ENCODE measurements around the gene TMEM109. TPM values are rescaled to one million over a fixed set of nuclear protein-coding genes. Genes with fewer than 3 reads are reported as not detected.
A peak's percentile ranks its signal among the peaks of the same experiment; 100 is the strongest.

TMEM109 gene
- total and polyA plus RNA-seq, 2 experiments from 2014 or later: 35.9 to 95.2 TPM

DNA sequence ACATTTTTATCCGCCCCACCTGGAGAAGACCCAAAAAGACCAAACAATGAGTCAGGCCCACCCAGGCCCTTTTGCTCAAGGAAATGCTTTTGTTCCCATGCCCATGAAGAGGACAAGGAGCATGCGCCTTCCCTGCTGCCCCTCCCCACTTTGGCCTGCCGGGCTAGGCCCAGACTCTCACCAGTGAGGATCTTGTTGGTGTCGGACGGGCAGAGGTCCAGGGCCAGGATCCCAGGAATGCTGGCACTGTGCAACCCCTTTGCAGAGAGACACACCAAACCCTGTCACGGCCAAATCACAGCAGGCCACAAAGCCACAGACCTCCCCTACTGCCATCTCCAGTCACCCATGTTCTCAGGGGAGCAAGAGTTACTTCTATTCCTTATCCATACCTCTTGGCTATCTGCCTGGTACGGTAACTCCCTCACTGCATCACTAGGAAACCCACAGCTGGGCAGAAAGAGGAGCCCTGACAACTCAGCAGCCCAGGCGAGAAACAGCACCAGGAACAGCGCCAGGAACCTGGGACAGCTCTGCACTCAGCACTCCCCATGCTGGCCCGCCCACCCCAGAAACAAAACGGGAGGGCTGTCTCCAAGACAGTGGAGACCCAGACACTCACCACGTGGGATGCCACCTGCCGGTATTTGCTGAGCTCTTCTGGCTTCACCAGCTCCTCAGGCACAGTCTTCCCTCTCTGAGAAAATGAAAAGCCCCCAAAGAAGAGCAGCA lies 13.1 kb upstream of the TMEM109 start:
- 64 to 71% methylated on average over 13 of the region's 13 CpGs for WGBS, 2 experiments (ENCODE audit: low coverage in 1 of 2, low lambda C conversion rate in 2 of 2, missing lambda C conversion rate in 2 of 2)
- Histone ChIP-seq H3K9ac (no peak overlapping the region), H3K36me3 (ENCODE audit: low read depth) (peaks cover 52% of the 10 kb centered on the region), H3K4me3 (no peak overlapping the region), H3K27me3 (replicated peaks; ENCODE audit: insufficient read depth) (no peaks in the 10 kb centered on the region), H3K79me2 (ENCODE audit: insufficient read depth) (peaks cover 42% of the 10 kb centered on the region), H3K9me2 (ENCODE audit: insufficient read depth) (no peaks in the 10 kb centered on the region), H2AFZ (no peak overlapping the region), H3K9me3 (ENCODE audit: low read depth) (no peaks in the 10 kb centered on the region), H3K4me1 (ENCODE audit: insufficient read depth) (peaks cover 10% of the 10 kb centered on the region), H4K20me1 (ENCODE audit: insufficient read depth) (peaks cover 8% of the 10 kb centered on the region; the same call in 1 of the 2 replicates), H3F3A (ENCODE audit: insufficient read depth) (peaks cover 20% of the 10 kb centered on the region), H3K27ac (no peak overlapping the region), H3K4me2 (ENCODE audit: unreplicated experiment) (no peak overlapping the region)
- TF ChIP-seq EZH2 (IDR thresholded peaks at IDR 0.05; ENCODE audit: insufficient read depth, poor library complexity, severe bottlenecking): no peak
- TF ChIP-seq EZH2phosphoT487 (IDR thresholded peaks at IDR 0.05; ENCODE audit: insufficient read depth, low read depth): no peak
- in situ Hi-C loops (cut with MboI): no loop called here
- no peak for DNase-seq

DNA sequence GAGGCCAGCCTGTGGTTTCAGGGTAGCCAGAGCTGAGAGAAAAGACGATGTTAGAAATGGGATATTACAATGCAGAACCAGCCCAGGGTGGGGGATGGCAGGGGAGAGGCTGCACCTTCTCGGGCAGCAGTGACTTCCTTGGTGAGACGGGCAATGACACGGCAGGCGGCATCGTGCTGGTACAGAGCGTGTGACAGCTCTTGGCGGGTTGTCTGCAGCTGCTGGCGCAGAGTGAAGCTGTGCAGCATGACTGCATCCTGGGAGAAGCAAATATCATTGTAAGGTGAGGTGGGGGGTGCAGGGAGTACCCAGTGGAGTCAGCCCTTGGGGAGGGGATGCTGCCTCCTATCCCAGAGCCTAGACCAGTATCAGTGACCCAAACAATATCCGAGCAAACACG lies 11.3 kb upstream of the TMEM109 start:
- Histone ChIP-seq H3F3A (ENCODE audit: insufficient read depth) (peaks cover 22% of the 10 kb centered on the region), H3K79me2 (ENCODE audit: insufficient read depth) (peaks cover 44% of the 10 kb centered on the region), H3K27me3 (replicated peaks; ENCODE audit: insufficient read depth) (no peaks in the 10 kb centered on the region), H4K20me1 (ENCODE audit: insufficient read depth) (peaks cover 8% of the 10 kb centered on the region; the same call in 1 of the 2 replicates), H3K4me2 (ENCODE audit: unreplicated experiment) (no peak overlapping the region), H3K9me3 (ENCODE audit: low read depth) (no peaks in the 10 kb centered on the region), H3K4me3 (no peak overlapping the region), H3K36me3 (ENCODE audit: low read depth) (peaks cover 35% of the 10 kb centered on the region), H3K9ac (no peak overlapping the region), H3K27ac (no peak overlapping the region), H3K4me1 (ENCODE audit: insufficient read depth) (peaks cover 14% of the 10 kb centered on the region), H3K9me2 (ENCODE audit: insufficient read depth) (no peaks in the 10 kb centered on the region), H2AFZ (no peak overlapping the region)
- in situ Hi-C loops (cut with MboI): no loop called here
- 93 to 96% methylated on average over 11 of the region's 11 CpGs for WGBS, 2 experiments (ENCODE audit: low coverage in 1 of 2, low lambda C conversion rate in 2 of 2, missing lambda C conversion rate in 2 of 2)
- TF ChIP-seq EZH2phosphoT487 (IDR thresholded peaks at IDR 0.05; ENCODE audit: insufficient read depth, low read depth): no peak
- no peak for TF ChIP-seq EZH2 (IDR thresholded peaks at IDR 0.05; ENCODE audit: insufficient read depth, poor library complexity, severe bottlenecking)
- DNase-seq: no peak

DNA sequence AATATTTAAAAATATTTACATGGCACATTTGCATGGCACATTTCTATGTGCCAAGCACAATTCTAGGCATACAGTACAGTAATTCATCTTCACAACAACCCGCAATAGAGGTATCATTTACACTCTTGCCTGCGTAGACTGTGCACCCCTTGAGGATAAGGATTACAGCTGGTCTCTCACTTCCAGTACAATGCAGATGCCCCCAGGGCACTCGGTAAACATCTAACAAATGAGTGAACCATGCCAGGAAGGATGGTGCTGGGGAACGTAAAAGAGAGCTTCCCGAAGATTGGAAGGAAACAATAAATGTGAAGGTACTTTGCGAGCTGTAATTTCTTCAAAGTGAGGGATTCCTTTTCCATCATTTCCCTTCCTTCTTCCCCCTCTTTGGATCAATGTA lies 8.9 kb upstream of the TMEM109 start:
- in situ Hi-C loops (cut with MboI): no loop called here
- H3K4me2 ChIP-seq (ENCODE audit: unreplicated experiment): peak overlapping the region; percentile 99
- H3K27ac ChIP-seq: peak overlapping the region; percentile 89
- WGBS, 2 experiments (ENCODE audit: low coverage in 1 of 2, low lambda C conversion rate in 2 of 2, missing lambda C conversion rate in 2 of 2): 39 to 45% methylated on average over 6 of the region's 6 CpGs
- H3K79me2 ChIP-seq (ENCODE audit: insufficient read depth): peaks cover 44% of the 10 kb centered on the region
- H3F3A ChIP-seq (ENCODE audit: insufficient read depth): peaks cover 16% of the 10 kb centered on the region
- no peaks in the 10 kb centered on the region for H3K27me3 ChIP-seq (replicated peaks; ENCODE audit: insufficient read depth)
- peaks cover 14% of the 10 kb centered on the region for H3K4me1 ChIP-seq (ENCODE audit: insufficient read depth)
- peaks cover 13% of the 10 kb centered on the region for H3K36me3 ChIP-seq (ENCODE audit: low read depth)
- no peak for TF ChIP-seq EZH2 (IDR thresholded peaks at IDR 0.05; ENCODE audit: insufficient read depth, poor library complexity, severe bottlenecking)
- TF ChIP-seq EZH2phosphoT487 (IDR thresholded peaks at IDR 0.05; ENCODE audit: insufficient read depth, low read depth): no peak
- peak overlapping the region; percentile 97 for H3K9ac ChIP-seq
- H2AFZ ChIP-seq: peak overlapping the region; percentile 91
- H3K4me3 ChIP-seq: peak overlapping the region; percentile 92
- DNase-seq: peak; percentile 41
- no peaks in the 10 kb centered on the region for H3K9me2 ChIP-seq (ENCODE audit: insufficient read depth)
- H4K20me1 ChIP-seq (ENCODE audit: insufficient read depth): peaks cover 8% of the 10 kb centered on the region; the same call in 1 of the 2 replicates
- H3K9me3 ChIP-seq (ENCODE audit: low read depth): no peaks in the 10 kb centered on the region

DNA sequence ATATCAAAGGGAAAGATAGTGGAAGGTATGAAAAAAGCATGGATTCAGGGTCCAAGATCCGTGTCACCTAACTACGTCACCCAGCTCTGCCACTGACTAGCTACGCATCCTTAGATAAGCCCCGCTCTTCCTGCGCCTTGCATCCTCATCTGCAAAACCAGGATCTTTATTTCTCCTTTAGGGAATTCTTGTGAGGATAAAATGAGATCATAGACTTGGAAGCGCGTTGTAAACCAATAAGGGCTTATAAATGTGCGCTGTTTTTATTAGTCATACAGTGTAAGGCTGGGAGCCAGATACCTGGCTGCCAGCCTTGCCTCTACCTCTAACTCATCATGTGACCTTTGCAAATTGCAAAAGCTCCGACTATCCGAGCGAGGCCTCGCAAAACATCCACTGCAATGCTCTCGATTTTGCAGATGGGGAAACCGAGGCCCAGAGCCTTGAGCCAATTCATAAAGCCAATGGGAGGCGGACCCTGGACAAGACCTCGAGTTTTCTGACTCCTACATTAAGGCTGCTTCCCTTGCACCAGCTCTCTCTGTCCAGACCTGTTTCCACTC lies 8.3 kb upstream of the TMEM109 start:
- in situ Hi-C loops (cut with MboI): no loop called here
- Histone ChIP-seq H3K79me2 (ENCODE audit: insufficient read depth) (peaks cover 44% of the 10 kb centered on the region), H3K9me2 (ENCODE audit: insufficient read depth) (no peaks in the 10 kb centered on the region), H3F3A (ENCODE audit: insufficient read depth) (peaks cover 11% of the 10 kb centered on the region), H3K4me2 (ENCODE audit: unreplicated experiment) (peak overlapping the region; percentile 99), H3K27ac (peak overlapping the region; percentile 89), H3K27me3 (replicated peaks; ENCODE audit: insufficient read depth) (no peaks in the 10 kb centered on the region; the same call in 1 of the 2 replicates), H3K36me3 (ENCODE audit: low read depth) (peaks cover 10% of the 10 kb centered on the region), H3K4me1 (ENCODE audit: insufficient read depth) (peaks cover 14% of the 10 kb centered on the region), H3K9ac (peak overlapping the region; percentile 97), H4K20me1 (ENCODE audit: insufficient read depth) (peaks cover 8% of the 10 kb centered on the region; the same call in 1 of the 2 replicates), H2AFZ (peak overlapping the region; percentile 91), H3K9me3 (ENCODE audit: low read depth) (no peaks in the 10 kb centered on the region), H3K4me3 (peak overlapping the region; percentile 92)
- WGBS, 2 experiments (ENCODE audit: low coverage in 1 of 2, low lambda C conversion rate in 2 of 2, missing lambda C conversion rate in 2 of 2): 5 to 7% methylated on average over 16 of the region's 16 CpGs
- peak; percentile 70 for DNase-seq
- TF ChIP-seq EZH2phosphoT487 (IDR thresholded peaks at IDR 0.05; ENCODE audit: insufficient read depth, low read depth) (no peak), EZH2 (IDR thresholded peaks at IDR 0.05; ENCODE audit: insufficient read depth, poor library complexity, severe bottlenecking) (no peak)

Measured in GM23248 (cell line).